GM19395 (cell line): ENCODE results near the gene CACNG7.

Experiments used
- ATAC-seq: cut with Tn5 transposase; IDR thresholded peaks from one replicate; pipeline ENCODE4 v1.9.1; 2021; ENCODE audit warnings: mild to moderate bottlenecking, moderate library complexity; ENCODE audit not compliant: unreplicated experiment

Gene CACNG7

GRCh38 chr19:53980539-53981375, 71.7 kb downstream of the CACNG7 start:
- ATAC-seq = no peak

- ATAC-seq = no peak
These were observed 72.4 kb downstream of the CACNG7 start for GRCh38 chr19:53981376-53981951.

- ATAC-seq = no peak
These were observed 72.9 kb downstream of the CACNG7 start for GRCh38 chr19:53982001-53982451.

- no peak for ATAC-seq
These were observed 73.5 kb downstream of the CACNG7 start for GRCh38 chr19:53982611-53983010.

GRCh38 chr19:53983457-53984289, 74.6 kb downstream of the CACNG7 start:
- ATAC-seq = no peak

GRCh38 chr19:53985863-53986262, 76.8 kb downstream of the CACNG7 start:
- no peak for ATAC-seq

GRCh38 chr19:53988981-53989380, 79.9 kb downstream of the CACNG7 start:
- no peak for ATAC-seq

GRCh38 chr19:53989600-53990533, 80.8 kb downstream of the CACNG7 start:
- ATAC-seq = no peak

GRCh38 chr19:53991224-53992113, 82.4 kb downstream of the CACNG7 start, which contains the start of gene CACNG6:
TSS of gene CACNG6 (plus strand) at chr19:53991637. CDS start at chr19:53992878, 1,241 bp downstream.
- ATAC-seq = no peak

GRCh38 chr19:53992211-53992610, 83.1 kb downstream of the CACNG7 start:
- ATAC-seq = no peak

- ATAC-seq = no peak
These were observed 83.7 kb downstream of the CACNG7 start for GRCh38 chr19:53992815-53993214.

GRCh38 chr19:53993448-53993847, 84.4 kb downstream of the CACNG7 start:
- no peak for ATAC-seq
